AG04450 (cell line): ENCODE results near the gene CD28. TPM values are rescaled to one million over a fixed set of nuclear protein-coding genes. Genes with fewer than 3 reads are reported as not detected.

Source experiments
- CTCF ChIA-PET: fragments of 300-600, 350-600 bp; formaldehyde crosslinking; extraction: SDS; loops from one replicate; lab custom pipeline; 2022; ENCODE audit warnings: antibody characterized with exemption, inconsistent platforms; lab: Charles Lee
- POLR2A ChIA-PET: fragments of 350-600 bp; formaldehyde crosslinking; extraction: SDS; loops from one replicate; lab custom pipeline; 2021; ENCODE audit warnings: antibody characterized with exemption, inconsistent platforms; lab: Yijun Ruan, JAX
- DNase-seq: peaks from one replicate; pipeline ENCODE4 v3.0.0-alpha.2; 2011; ENCODE audit warnings: low read depth, low spot score
- H3K27ac ChIP-seq: one replicate; pipeline ENCODE4 v1.5.1; 2012; ENCODE audit warnings: low read depth, low read length, control low read depth
- H3K27me3 ChIP-seq: one replicate; pipeline ENCODE4 v1.6.0; 2012; ENCODE audit warnings: low read length; ENCODE audit not compliant: control insufficient read depth, insufficient read depth
- H3K4me3 ChIP-seq: 2 replicates; pipeline ENCODE4 v1.5.1; 2011; ENCODE audit warnings: mild to moderate bottlenecking, low read depth, low read length, control low read depth
- H3K9me3 ChIP-seq: 2 replicates; pipeline ENCODE4 v1.5.1; 2012; ENCODE audit warnings: low read length; ENCODE audit not compliant: control insufficient read depth, insufficient read depth
- polyA plus RNA-seq: library from polyadenylated mRNA; depleted of rRNA; stranded (reverse); fragments of >200 nt; gene quantifications from 2 replicates; pipeline ENCODE4 v1.2.3, GENCODE V29; 2011
- TF ChIP-seq, protein P1 (sequence below): IDR thresholded peaks from 2 replicates; pipeline ENCODE4 v1.5.1; 2011; ENCODE audit warnings: low read depth, low read length, control low read depth, inconsistent platforms

Gene CD28
- polyA plus RNA-seq, 1 experiment, result not detected

DNA sequence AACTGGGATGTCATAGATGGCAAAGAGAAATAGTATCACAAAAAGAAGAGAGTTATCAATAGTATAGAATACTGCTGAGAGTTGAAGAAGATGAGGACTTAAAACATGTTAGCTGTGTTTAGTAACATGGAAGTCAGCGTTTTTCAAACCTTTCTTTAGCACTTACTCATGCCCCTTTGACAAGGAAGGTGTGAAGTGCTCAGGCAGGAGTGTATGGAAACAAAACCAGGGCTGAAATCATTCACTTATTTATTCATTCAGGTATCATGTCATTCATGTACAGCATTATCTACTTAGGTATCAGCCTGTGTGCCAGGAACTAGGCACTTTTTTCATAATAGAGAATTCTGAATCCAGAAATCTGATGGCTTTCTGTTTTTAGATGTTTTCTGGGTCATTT, 27.2 kb downstream of the CD28 start:
- POLR2A ChIA-PET, result no interaction called here

DNA sequence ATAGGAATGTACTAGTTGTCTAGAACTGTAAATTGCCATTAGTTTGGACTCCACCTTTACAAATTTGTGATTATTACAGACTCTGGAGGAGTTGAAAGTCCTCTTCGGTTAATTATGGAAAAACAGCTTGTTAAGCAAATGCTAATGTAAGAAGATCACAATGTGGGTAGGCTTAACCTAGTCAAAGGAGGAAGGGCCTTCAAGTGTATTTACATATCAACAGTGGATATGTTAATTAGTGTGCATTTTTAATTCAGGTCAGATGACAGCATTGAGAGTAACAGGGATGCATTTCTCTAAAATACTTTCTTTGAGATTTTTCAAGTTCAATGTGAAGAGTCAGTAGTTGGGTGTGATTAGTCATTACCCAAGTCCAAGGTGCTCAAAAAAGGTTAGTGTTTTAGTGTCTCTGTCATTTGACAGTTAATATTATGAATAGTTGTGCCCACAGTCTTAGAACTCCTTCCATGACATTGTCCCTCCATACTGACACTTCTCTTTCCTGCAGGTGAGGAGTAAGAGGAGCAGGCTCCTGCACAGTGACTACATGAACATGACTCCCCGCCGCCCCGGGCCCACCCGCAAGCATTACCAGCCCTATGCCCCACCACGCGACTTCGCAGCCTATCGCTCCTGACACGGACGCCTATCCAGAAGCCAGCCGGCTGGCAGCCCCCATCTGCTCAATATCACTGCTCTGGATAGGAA, 28.0 kb downstream of the CD28 start:
- TF ChIP-seq, protein P1, sequence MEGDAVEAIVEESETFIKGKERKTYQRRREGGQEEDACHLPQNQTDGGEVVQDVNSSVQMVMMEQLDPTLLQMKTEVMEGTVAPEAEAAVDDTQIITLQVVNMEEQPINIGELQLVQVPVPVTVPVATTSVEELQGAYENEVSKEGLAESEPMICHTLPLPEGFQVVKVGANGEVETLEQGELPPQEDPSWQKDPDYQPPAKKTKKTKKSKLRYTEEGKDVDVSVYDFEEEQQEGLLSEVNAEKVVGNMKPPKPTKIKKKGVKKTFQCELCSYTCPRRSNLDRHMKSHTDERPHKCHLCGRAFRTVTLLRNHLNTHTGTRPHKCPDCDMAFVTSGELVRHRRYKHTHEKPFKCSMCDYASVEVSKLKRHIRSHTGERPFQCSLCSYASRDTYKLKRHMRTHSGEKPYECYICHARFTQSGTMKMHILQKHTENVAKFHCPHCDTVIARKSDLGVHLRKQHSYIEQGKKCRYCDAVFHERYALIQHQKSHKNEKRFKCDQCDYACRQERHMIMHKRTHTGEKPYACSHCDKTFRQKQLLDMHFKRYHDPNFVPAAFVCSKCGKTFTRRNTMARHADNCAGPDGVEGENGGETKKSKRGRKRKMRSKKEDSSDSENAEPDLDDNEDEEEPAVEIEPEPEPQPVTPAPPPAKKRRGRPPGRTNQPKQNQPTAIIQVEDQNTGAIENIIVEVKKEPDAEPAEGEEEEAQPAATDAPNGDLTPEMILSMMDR, result no peak
- ChIA-PET POLR2A (no interaction called here), CTCF (no interaction called here)
- Histone ChIP-seq H3K9me3 (no peaks in the 10 kb centered on the region), H3K4me3 (no peak overlapping the region), H3K27ac (no peak overlapping the region), H3K27me3 (no peaks in the 10 kb centered on the region)
- DNase-seq, result no peak

More for the DNA sequence above, 27.2 kb downstream of the CD28 start:
- Histone ChIP-seq H3K27me3 (no peaks in the 10 kb centered on the region), H3K9me3 (no peaks in the 10 kb centered on the region), H3K27ac (no peak overlapping the region), H3K4me3 (no peak overlapping the region)
- CTCF ChIA-PET, result no interaction called here
- TF ChIP-seq, protein P1, result no peak
- no peak for DNase-seq

DNA sequence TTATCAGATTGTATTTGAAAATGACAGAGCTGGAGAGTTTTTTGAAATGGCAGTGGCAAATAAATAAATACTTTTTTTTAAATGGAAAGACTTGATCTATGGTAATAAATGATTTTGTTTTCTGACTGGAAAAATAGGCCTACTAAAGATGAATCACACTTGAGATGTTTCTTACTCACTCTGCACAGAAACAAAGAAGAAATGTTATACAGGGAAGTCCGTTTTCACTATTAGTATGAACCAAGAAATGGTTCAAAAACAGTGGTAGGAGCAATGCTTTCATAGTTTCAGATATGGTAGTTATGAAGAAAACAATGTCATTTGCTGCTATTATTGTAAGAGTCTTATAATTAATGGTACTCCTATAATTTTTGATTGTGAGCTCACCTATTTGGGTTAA, 30.9 kb downstream of the CD28 start:
- H3K27me3 ChIP-seq, result no peaks in the 10 kb centered on the region
- no peaks in the 10 kb centered on the region for H3K9me3 ChIP-seq
- H3K4me3 ChIP-seq, result no peak overlapping the region
- TF ChIP-seq, protein P1, result no peak
- no peak for DNase-seq
- ChIA-PET CTCF (no interaction called here), POLR2A (no interaction called here)
- H3K27ac ChIP-seq, result no peak overlapping the region

DNA sequence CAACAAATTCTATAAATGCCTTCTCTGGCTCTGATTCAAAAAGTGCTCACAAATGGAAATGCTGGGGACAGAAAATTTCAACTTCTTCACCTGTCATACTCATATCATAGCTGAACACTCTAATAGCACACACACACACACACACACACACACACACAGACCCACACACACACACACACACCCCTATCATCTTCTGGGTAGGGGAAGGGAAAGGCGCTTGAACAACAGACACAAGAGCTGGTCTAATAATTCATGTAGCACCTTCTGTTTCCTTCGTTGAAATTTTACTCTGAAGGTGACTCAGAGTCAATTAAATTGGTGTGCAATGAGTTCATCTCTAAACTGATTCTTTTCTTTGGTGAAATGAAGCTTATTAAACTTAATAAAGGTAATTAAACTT, 32.9 kb downstream of the CD28 start:
- Histone ChIP-seq H3K9me3 (no peaks in the 10 kb centered on the region), H3K27ac (no peak overlapping the region), H3K27me3 (no peaks in the 10 kb centered on the region), H3K4me3 (no peak overlapping the region)
- TF ChIP-seq, protein P1, result no peak
- ChIA-PET POLR2A (no interaction called here), CTCF (interaction anchor here (1.2 kb wide), 1 partner anchor 170 kb away, joined by 3 read pairs; no protein-coding TSS in a partner anchor)
- no peak for DNase-seq

DNA sequence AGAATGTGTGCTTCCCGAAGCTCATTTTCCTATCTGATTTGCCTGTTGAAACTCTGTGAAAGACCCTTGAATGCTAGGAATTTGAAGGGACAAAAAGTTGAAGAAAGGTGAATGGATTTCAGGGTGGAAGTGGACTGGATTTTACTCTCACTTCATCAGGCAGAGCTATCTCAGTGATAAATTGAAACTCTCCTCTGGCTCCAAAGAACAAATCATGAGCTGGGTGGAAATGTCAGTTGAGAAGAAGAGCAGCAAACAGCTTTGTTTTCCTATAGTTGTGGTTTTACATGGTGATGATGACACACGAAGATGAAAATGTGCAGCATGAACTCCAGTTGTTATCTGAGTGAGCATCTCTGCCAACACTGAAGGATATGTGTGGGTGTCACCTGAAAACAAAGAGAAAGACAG, 34.4 kb downstream of the CD28 start:
- ChIA-PET POLR2A (no interaction called here), CTCF (no interaction called here)
- Histone ChIP-seq H3K27me3 (no peaks in the 10 kb centered on the region), H3K27ac (no peak overlapping the region), H3K9me3 (no peaks in the 10 kb centered on the region), H3K4me3 (no peak overlapping the region)
- TF ChIP-seq, protein P1, result no peak
- DNase-seq, result no peak
